ENCODE results near the gene GMCL1. TPM values are rescaled to one million over a fixed set of nuclear protein-coding genes. Genes with fewer than 3 reads are reported as not detected.

GMCL1 gene
- total RNA-seq, 1 experiment from 2014 or later = 63.8 TPM

GRCh38 chr2:69784228-69784627 is 45.2 kb upstream of the GMCL1 start:
- no peak for TF ChIP-seq CTCF (IDR thresholded peaks at IDR 0.05; ENCODE audit: unreplicated experiment)
- Mint-ChIP-seq H3K9me3 (ENCODE audit: low read depth, unreplicated experiment) (no peaks in the 10 kb centered on the region), H3K27me3 (ENCODE audit: unreplicated experiment) (no peaks in the 10 kb centered on the region), H3K4me3 (ENCODE audit: low read depth, unreplicated experiment) (peak overlapping the region; percentile 5), H3K36me3 (ENCODE audit: insufficient read depth, unreplicated experiment) (peaks cover 77% of the 10 kb centered on the region), H3K27ac (ENCODE audit: unreplicated experiment) (peak overlapping the region; percentile 87), H3K4me1 (ENCODE audit: low read depth, unreplicated experiment) (peaks cover 72% of the 10 kb centered on the region)
- CTCF ChIA-PET = no interaction called here
- DNase-seq = no peak
- no TSS peak for BruUV-seq (replicated peaks)
- intact Hi-C loops (cut with micrococcal nuclease; ENCODE audit: unreplicated experiment) = loop anchor here (5.0 kb wide), 2 partner anchors 42 to 48 kb away; partner anchors contain the start of gene ANXA4

GRCh38 chr2:69785358-69785757 is 44.1 kb upstream of the GMCL1 start:
- Mint-ChIP-seq H3K27ac (ENCODE audit: unreplicated experiment) (peak overlapping the region; percentile 87), H3K4me1 (ENCODE audit: low read depth, unreplicated experiment) (peaks cover 72% of the 10 kb centered on the region), H3K4me3 (ENCODE audit: low read depth, unreplicated experiment) (no peak overlapping the region), H3K9me3 (ENCODE audit: low read depth, unreplicated experiment) (no peaks in the 10 kb centered on the region), H3K27me3 (ENCODE audit: unreplicated experiment) (no peaks in the 10 kb centered on the region), H3K36me3 (ENCODE audit: insufficient read depth, unreplicated experiment) (peaks cover 77% of the 10 kb centered on the region)
- CTCF ChIA-PET = interaction anchor here (1.2 kb wide), 1 partner anchor 41 kb away, joined by 3 read pairs; no protein-coding TSS in a partner anchor
- intact Hi-C loops (cut with micrococcal nuclease; ENCODE audit: unreplicated experiment) = no loop called here
- no peak for TF ChIP-seq CTCF (IDR thresholded peaks at IDR 0.05; ENCODE audit: unreplicated experiment)
- no TSS peak for BruUV-seq (replicated peaks)
- no peak for DNase-seq

GRCh38 chr2:69786052-69786560 is 43.4 kb upstream of the GMCL1 start:
- no peaks in the 10 kb centered on the region for H3K27me3 Mint-ChIP-seq (ENCODE audit: unreplicated experiment)
- H3K4me3 Mint-ChIP-seq (ENCODE audit: low read depth, unreplicated experiment) = peak overlapping the region; percentile 13
- no TSS peak for BruUV-seq (replicated peaks)
- H3K9me3 Mint-ChIP-seq (ENCODE audit: low read depth, unreplicated experiment) = no peaks in the 10 kb centered on the region
- peaks cover 72% of the 10 kb centered on the region for H3K36me3 Mint-ChIP-seq (ENCODE audit: insufficient read depth, unreplicated experiment)
- CTCF ChIA-PET = interaction anchor here (1.2 kb wide), 1 partner anchor 42 kb away, joined by 3 read pairs; no protein-coding TSS in a partner anchor
- peak overlapping the region; percentile 69 for H3K27ac Mint-ChIP-seq (ENCODE audit: unreplicated experiment)
- no peak for DNase-seq
- H3K4me1 Mint-ChIP-seq (ENCODE audit: low read depth, unreplicated experiment) = peaks cover 67% of the 10 kb centered on the region
- TF ChIP-seq CTCF (IDR thresholded peaks at IDR 0.05; ENCODE audit: unreplicated experiment) = no peak
- intact Hi-C loops (cut with micrococcal nuclease; ENCODE audit: unreplicated experiment) = no loop called here

- no peak for TF ChIP-seq CTCF (IDR thresholded peaks at IDR 0.05; ENCODE audit: unreplicated experiment)
- Mint-ChIP-seq H3K4me3 (ENCODE audit: low read depth, unreplicated experiment) (no peak overlapping the region), H3K27ac (ENCODE audit: unreplicated experiment) (peak overlapping the region; percentile 82), H3K36me3 (ENCODE audit: insufficient read depth, unreplicated experiment) (peaks cover 78% of the 10 kb centered on the region), H3K9me3 (ENCODE audit: low read depth, unreplicated experiment) (no peaks in the 10 kb centered on the region), H3K4me1 (ENCODE audit: low read depth, unreplicated experiment) (peaks cover 66% of the 10 kb centered on the region), H3K27me3 (ENCODE audit: unreplicated experiment) (no peaks in the 10 kb centered on the region)
- intact Hi-C loops (cut with micrococcal nuclease; ENCODE audit: unreplicated experiment) = no loop called here
- CTCF ChIA-PET = interaction anchor here (0.9 to 1.4 kb wide), 2 partner anchors 8 to 64 kb away, joined by 3 to 4 read pairs; no protein-coding TSS in a partner anchor
- DNase-seq = no peak
- BruUV-seq (replicated peaks) = no TSS peak
Measured at GRCh38 chr2:69789175-69789721, 40.2 kb upstream of the GMCL1 start.

Data from Calu3 (cell line).